Iris pigment epithelial cell (primary cell): ENCODE results near the gene SS18L1.

Experiments
- DNase-seq: peaks from one replicate; pipeline ENCODE4 v3.0.0-alpha.2; 2011; ENCODE audit warnings: low read depth

The SS18L1 gene

DNA sequence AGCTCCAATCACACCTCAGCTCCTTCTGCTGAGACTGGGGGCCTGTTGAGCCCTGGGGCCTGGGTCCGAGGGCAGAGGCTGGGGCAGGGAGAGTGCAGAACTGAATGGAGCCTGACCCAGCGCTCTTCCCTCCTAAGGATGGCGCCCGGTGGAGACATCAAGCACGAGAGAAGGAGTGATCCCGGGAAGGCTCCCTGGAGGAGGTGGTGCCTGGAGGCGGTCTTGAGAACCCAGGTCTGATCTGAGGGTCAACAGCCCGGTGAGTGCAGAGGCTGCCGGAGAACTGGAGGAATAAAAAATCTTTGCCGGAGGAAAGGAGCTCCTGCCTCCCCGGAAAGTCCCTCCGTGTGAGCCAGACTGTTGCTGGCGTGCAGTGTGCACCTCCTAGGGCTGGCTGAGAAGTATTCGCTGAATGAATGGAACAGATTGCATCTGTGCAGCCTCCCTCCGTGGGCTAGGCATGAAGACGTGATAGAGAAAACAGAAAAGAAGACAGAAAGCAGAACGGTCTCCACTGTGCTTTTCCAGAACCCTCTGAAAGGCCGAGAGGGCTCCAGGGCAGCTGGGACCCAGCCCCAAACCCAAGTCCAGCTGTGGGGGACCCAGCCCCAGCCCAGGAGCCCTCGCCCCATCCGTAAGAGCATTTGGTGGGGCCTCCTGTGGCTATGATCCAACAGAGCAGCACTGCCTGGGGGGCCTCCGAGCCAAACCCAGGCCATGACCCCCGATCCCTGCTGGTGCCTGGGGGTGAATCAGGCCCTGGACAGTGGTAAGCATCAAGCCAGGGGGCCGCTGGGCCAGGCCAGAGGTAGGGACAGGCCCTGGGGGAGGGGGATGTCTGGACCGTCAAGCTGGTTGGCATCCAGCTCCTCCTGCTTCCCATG, 83.4 kb downstream of the SS18L1 start:
- DNase-seq: no peak

DNA sequence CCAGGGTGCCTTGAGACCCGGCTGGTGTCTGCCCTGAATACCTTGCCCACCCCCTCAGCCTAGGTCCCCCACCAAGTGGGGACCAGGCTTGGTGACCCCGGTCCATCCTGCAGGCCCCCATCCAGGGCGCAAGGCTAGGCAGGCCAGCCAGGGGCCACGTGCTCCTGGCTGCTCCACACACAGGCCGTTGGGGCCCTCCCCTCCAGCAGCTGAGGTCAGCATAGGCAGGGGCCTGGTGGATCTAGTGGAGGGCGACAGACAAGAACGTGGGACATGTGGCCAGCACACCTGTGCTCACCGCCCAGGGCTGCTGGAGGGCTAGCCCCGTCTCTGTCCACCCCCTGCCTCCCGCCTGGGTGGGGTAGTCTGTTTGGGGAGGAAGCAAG, 84.0 kb downstream of the SS18L1 start:
- DNase-seq: no peak

DNA sequence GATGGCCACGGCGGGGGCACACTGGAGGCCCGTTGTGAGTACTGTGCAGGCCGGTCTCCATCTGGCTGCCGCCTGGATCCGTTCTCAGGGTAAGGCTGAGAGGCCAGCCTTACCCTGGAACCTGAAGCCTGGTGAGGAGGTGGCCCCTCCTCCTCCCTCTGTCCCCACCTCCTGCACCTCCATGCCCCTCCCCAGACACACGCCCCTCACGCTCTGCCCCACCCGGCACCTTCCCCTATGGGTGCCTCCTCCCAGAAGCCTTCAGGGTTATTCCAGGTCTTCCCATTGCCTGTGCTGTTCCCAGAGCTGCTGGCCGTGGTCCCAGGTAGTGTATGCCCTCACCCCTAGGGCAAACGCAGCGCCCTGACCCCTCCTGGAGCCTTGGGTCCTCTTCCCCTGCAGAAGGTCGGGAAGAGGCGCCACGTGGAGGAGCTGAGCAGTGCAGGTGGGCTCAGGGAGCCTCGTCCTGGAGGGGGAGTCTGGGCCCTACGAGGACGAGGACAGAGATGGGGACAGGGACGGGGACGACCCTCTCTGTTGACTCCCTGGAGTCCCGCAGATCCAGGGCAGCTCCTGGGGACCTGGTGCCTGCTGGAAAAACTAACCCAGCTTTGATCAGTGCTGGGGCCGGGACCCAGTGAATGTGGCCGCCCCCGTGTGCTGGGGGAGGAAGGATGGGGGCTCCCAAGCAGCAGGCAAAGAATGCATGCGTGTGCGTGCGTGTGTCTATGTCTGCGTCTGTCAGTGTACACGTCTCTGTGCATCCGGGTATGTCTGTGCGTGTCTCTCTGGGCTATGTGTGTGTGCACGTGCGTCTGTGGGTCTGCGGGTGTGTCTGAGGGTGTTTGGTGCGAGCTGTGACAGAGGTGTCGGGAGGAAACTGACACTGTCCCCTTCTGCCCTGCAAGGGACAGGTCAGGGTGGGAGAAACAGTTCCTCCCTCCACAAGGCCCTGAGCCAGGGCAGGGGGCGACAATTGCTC, 84.7 kb downstream of the SS18L1 start:
- no peak for DNase-seq

DNA sequence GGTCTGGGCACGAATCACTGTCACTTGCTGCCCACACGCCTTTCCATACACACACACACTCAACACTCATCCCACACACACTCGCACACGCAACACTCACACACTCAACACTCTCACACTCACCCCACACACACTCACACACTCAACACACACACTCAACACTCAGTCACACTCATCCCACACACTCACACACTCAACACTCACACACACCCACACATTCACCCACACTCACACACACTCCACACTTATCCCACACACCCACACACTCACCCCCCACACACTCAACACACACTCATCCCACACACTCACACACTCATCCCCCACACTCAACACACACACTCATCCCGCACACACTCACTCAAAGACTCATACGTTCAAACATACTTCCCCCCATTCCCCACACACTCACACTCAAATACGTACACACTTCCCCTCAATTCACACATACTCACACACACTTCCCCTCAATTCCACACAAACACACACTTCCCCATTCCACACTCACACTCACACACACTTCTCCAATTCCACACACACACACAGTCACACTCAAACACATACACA, 85.5 kb downstream of the SS18L1 start:
- DNase-seq: no peak

DNA sequence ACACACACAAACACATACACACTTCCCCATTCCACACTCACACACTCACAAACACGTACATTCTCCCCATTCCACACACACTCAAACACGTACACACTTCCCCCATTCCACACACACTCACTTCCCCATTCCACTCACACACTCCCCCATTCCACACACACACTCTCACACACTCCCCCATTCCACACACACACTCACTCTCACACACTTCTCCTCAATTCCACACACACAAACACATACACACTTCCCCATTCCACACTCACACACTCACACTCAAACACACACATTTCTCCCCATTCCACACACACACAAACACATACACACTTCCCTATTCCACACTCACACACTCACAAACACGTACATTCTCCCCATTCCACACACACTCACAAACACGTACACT, 86.1 kb downstream of the SS18L1 start:
- no peak for DNase-seq

DNA sequence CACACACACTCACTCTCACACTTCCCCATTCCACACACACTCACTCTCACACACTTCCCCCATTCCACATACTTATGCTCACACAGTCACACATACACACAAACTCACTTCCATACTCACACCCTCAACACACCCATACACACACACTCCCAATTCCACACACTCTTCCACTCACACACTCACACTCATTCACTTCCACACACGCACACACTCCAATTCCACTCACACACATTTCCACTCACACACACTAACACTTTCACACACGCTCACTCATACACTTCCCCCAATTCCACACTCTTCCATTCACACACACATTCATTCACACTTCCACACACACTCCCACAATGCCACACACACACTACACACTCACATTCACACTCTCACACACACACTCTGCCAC, 86.7 kb downstream of the SS18L1 start:
- no peak for DNase-seq

DNA sequence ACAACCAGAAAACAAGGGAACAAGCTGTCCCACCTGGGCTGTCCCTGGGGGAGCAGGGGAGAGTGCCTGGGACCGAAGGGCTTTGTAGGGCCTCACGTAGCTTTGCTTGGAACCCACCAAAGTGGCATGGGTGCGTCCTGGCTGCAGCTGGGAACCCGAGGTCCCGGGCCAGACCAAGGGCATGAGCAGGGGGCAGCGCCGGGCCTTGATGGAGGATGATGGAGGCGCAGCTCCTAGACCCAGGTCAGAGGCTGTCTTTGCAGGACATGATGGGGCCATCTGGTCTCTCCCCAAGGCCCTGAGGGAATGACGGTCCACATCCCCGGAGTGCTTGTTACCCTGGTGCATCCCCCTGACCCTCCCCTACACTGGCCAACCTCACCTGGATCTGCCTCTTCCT, 87.1 kb downstream of the SS18L1 start:
- no peak for DNase-seq

DNA sequence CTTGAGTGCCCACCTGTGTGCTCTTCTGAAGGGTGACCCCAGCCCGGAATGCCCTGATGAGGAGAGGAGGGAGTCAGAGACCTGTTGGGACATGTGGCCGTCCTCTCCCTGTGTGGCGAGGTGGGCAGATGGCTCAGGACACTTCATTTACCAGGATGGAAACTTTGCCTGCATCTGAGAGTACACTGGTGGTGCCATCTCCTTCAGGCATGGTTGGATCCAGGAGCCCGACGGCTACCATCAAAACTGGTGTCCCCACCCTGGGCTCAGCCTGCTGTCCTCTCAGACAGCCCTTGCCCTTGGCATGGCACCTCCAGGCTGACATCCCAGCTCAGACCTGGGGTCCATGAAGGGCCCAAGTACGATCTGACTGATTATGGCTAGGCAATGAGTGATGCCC, 87.7 kb downstream of the SS18L1 start:
- DNase-seq: no peak
